ENCODE data around the gene STAC2. TPM values are rescaled to one million over a fixed set of nuclear protein-coding genes. Genes with fewer than 3 reads are reported as not detected.
A peak's percentile ranks its signal among the peaks of the same experiment; 100 is the strongest.

STAC2 gene
- polyA plus RNA-seq, 3 donors, result not detected

- intact Hi-C loops (cut with micrococcal nuclease), result no loop called here
- whole genome bisulfite sequencing (ENCODE audit: insufficient coverage), result 73% methylated on average over 2 of the region's 7 CpGs
- Mint-ChIP-seq H3K4me3 (no peak overlapping the region), H3K9me3 (no peaks in the 10 kb centered on the region), H3K36me3 (peaks cover 72 to 97% of the 10 kb centered on the region in 2 donors), H3K27ac (no peak overlapping the region), H3K27me3 (ENCODE audit: low read depth in 3 of 3) (no peaks in the 10 kb centered on the region), H3K4me1 (no peaks in the 10 kb centered on the region)
- H3K4me1 ChIP-seq (ENCODE audit: control insufficient read depth in 1 of 2, insufficient read depth in 2 of 2, low read length in 2 of 2), result no peaks in the 10 kb centered on the region
- no peak overlapping the region for H3K27ac ChIP-seq (ENCODE audit: low read depth in 1 of 2, low read length in 2 of 2)
- no peaks in the 10 kb centered on the region for H4K20me1 ChIP-seq (ENCODE audit: insufficient read depth, low read length)
- no peak for DNase-seq
- H3K9ac ChIP-seq (ENCODE audit: insufficient read depth, low read length, poor library complexity, severe bottlenecking), result no peak overlapping the region
- no peaks in the 10 kb centered on the region for H3K79me2 ChIP-seq (ENCODE audit: insufficient read depth, low read length)
- H3K27me3 ChIP-seq (ENCODE audit: control insufficient read depth in 2 of 2, insufficient read depth in 2 of 2, low read length in 2 of 2), result no peaks in the 10 kb centered on the region
- H3K4me2 ChIP-seq (replicated peaks; ENCODE audit: extremely low read depth, low read length, poor library complexity, severe bottlenecking), result no peak overlapping the region
- no peak overlapping the region for H3K4me3 ChIP-seq (replicated peaks in 1 of 3; ENCODE audit: low read depth in 2 of 3, low read length in 3 of 3)
- TF ChIP-seq, protein P1, sequence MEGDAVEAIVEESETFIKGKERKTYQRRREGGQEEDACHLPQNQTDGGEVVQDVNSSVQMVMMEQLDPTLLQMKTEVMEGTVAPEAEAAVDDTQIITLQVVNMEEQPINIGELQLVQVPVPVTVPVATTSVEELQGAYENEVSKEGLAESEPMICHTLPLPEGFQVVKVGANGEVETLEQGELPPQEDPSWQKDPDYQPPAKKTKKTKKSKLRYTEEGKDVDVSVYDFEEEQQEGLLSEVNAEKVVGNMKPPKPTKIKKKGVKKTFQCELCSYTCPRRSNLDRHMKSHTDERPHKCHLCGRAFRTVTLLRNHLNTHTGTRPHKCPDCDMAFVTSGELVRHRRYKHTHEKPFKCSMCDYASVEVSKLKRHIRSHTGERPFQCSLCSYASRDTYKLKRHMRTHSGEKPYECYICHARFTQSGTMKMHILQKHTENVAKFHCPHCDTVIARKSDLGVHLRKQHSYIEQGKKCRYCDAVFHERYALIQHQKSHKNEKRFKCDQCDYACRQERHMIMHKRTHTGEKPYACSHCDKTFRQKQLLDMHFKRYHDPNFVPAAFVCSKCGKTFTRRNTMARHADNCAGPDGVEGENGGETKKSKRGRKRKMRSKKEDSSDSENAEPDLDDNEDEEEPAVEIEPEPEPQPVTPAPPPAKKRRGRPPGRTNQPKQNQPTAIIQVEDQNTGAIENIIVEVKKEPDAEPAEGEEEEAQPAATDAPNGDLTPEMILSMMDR (IDR thresholded peaks at IDR 0.05), result peak; percentile 15
- no peak overlapping the region for H2AFZ ChIP-seq (ENCODE audit: insufficient read depth, low read depth, low read length, poor library complexity, severe bottlenecking)
- peaks cover 74 to 94% of the 10 kb centered on the region in 2 donors for H3K36me3 ChIP-seq (replicated peaks in 1 of 2; ENCODE audit: control insufficient read depth in 1 of 2, insufficient read depth in 2 of 2, low read length in 2 of 2)
- no peaks in the 10 kb centered on the region for H3K9me3 ChIP-seq (replicated peaks in 1 of 2; ENCODE audit: control insufficient read depth in 1 of 2, insufficient read depth in 1 of 2, low read length in 2 of 2)
Measured at GRCh38 chr17:39261286-39261685, 35.5 kb upstream of the STAC2 start.

- DNase-seq, result no peak
- Histone ChIP-seq H3K79me2 (ENCODE audit: insufficient read depth, low read length) (no peaks in the 10 kb centered on the region), H3K9ac (ENCODE audit: insufficient read depth, low read length, poor library complexity, severe bottlenecking) (no peak overlapping the region), H3K4me2 (replicated peaks; ENCODE audit: extremely low read depth, low read length, poor library complexity, severe bottlenecking) (no peak overlapping the region), H3K4me1 (ENCODE audit: control insufficient read depth in 1 of 2, insufficient read depth in 2 of 2, low read length in 2 of 2) (no peaks in the 10 kb centered on the region), H2AFZ (ENCODE audit: insufficient read depth, low read depth, low read length, poor library complexity, severe bottlenecking) (no peak overlapping the region), H3K9me3 (replicated peaks in 1 of 2; ENCODE audit: control insufficient read depth in 1 of 2, insufficient read depth in 1 of 2, low read length in 2 of 2) (no peaks in the 10 kb centered on the region), H3K36me3 (replicated peaks in 1 of 2; ENCODE audit: control insufficient read depth in 1 of 2, insufficient read depth in 2 of 2, low read length in 2 of 2) (peaks cover 27 to 65% of the 10 kb centered on the region in 2 donors), H3K27me3 (ENCODE audit: control insufficient read depth in 2 of 2, insufficient read depth in 2 of 2, low read length in 2 of 2) (no peaks in the 10 kb centered on the region), H3K27ac (ENCODE audit: low read depth in 1 of 2, low read length in 2 of 2) (no peak overlapping the region), H3K4me3 (replicated peaks in 1 of 3; ENCODE audit: low read depth in 2 of 3, low read length in 3 of 3) (no peak overlapping the region), H4K20me1 (ENCODE audit: insufficient read depth, low read length) (no peaks in the 10 kb centered on the region)
- peaks cover 0 to 2% (median 0%) of the 10 kb centered on the region in 3 donors for H3K27me3 Mint-ChIP-seq (ENCODE audit: low read depth in 3 of 3)
- peak overlapping the region in 1 of 7 donors; percentile 17 for H3K27ac Mint-ChIP-seq
- 100% methylated on average over 2 of the region's 7 CpGs for WGBS (ENCODE audit: insufficient coverage)
- H3K4me1 Mint-ChIP-seq, result no peaks in the 10 kb centered on the region
- no peak overlapping the region for H3K4me3 Mint-ChIP-seq
- no peaks in the 10 kb centered on the region for H3K9me3 Mint-ChIP-seq
- TF ChIP-seq, protein P1 (IDR thresholded peaks at IDR 0.05), result no peak
- peaks cover 48 to 73% of the 10 kb centered on the region in 2 donors for H3K36me3 Mint-ChIP-seq
- intact Hi-C loops (cut with micrococcal nuclease), result no loop called here
Measured at GRCh38 chr17:39252788-39253460, 27.2 kb upstream of the STAC2 start.

Data from CD14-positive monocyte (primary cell).